IMR-90 (cell line): ENCODE measurements around the gene C16orf74. TPM values are rescaled to one million over a fixed set of nuclear protein-coding genes. Genes with fewer than 3 reads are reported as not detected.

ENCODE experiments used
- ATAC-seq: fragments of 200-7000 bp; cut with Tn5 transposase; 2 replicates; pipeline ENCODE4 v1.9.1; 2020; ENCODE audit warnings: low read depth, mild to moderate bottlenecking, moderate library complexity
- BruUV-seq: library from RNA; stranded (reverse); fragments of 400-500 nt; replicated peaks from 2 replicates; lab custom pipeline; 2021; lab: Mats Ljungman, UMichigan
- CTCF ChIA-PET: fragments of 300-600 bp; formaldehyde crosslinking; extraction: SDS; loops from one replicate; lab custom pipeline; 2021; ENCODE audit warnings: antibody characterized with exemption; lab: Yijun Ruan, JAX
- POLR2A ChIA-PET: fragments of 300-600 bp; sonication (Branson Sonifier 250); formaldehyde crosslinking; loops from one replicate; lab custom pipeline; 2022; ENCODE audit warnings: antibody characterized with exemption; ENCODE audit not compliant: unreplicated experiment; lab: Charles Lee
- DNase-seq: peaks from one replicate; pipeline ENCODE4 v3.0.0; 2013
- H2AFZ ChIP-seq: replicated peaks from 2 replicates; pipeline ENCODE3; 2013; ENCODE audit warnings: low read length, mild to moderate bottlenecking; ENCODE audit not compliant: poor library complexity
- H2AK5ac ChIP-seq: 2 replicates; pipeline ENCODE4 v1.6.1; 2013; ENCODE audit warnings: low read depth, low read length, inconsistent platforms
- H2AK9ac ChIP-seq: replicated peaks from 2 replicates; pipeline ENCODE3; 2013; ENCODE audit warnings: mild to moderate bottlenecking, low read depth, low read length, moderate library complexity; ENCODE audit not compliant: poor library complexity
- H2BK120ac ChIP-seq: 2 replicates; pipeline ENCODE4 v1.6.1; 2013; ENCODE audit warnings: low read depth, low read length, inconsistent platforms
- H2BK15ac ChIP-seq: 3 replicates; pipeline ENCODE4 v1.6.1; 2013; ENCODE audit warnings: low read depth, low read length, inconsistent platforms
- H2BK20ac ChIP-seq: 2 replicates; pipeline ENCODE4 v1.6.1; 2013; ENCODE audit warnings: low read depth, mild to moderate bottlenecking, inconsistent platforms, low read length, moderate library complexity
- H2BK5ac ChIP-seq: 2 replicates; pipeline ENCODE4 v1.6.1; 2013; ENCODE audit warnings: mild to moderate bottlenecking, low read depth, low read length, inconsistent platforms; ENCODE audit not compliant: poor library complexity, severe bottlenecking
- H3K14ac ChIP-seq: replicated peaks from 2 replicates; pipeline ENCODE4 v1.6.1; 2013; ENCODE audit warnings: low read depth, low read length, inconsistent platforms
- H3K18ac ChIP-seq: 2 replicates; pipeline ENCODE4 v1.6.1; 2013; ENCODE audit warnings: low read depth, low read length, control low read depth
- H3K23ac ChIP-seq: 2 replicates; pipeline ENCODE4 v1.6.1; 2013; ENCODE audit warnings: low read depth, low read length, inconsistent platforms
- H3K27ac ChIP-seq: 2 replicates; pipeline ENCODE4 v1.5.1; 2013; ENCODE audit warnings: mild to moderate bottlenecking, control low read depth, low read length; ENCODE audit not compliant: insufficient read depth
- H3K27me3 ChIP-seq: 2 replicates; pipeline ENCODE4 v1.6.1; 2013; ENCODE audit warnings: low read length; ENCODE audit not compliant: control insufficient read depth, insufficient read depth
- H3K36me3 ChIP-seq: 2 replicates; pipeline ENCODE4 v1.6.1; 2013; ENCODE audit warnings: low read length, mixed read lengths; ENCODE audit not compliant: control insufficient read depth, insufficient read depth
- H3K4ac ChIP-seq: 2 replicates; pipeline ENCODE4 v1.6.1; 2013; ENCODE audit warnings: low read depth, low read length, inconsistent platforms
- H3K4me1 ChIP-seq: 2 replicates; pipeline ENCODE4 v1.6.1; 2013; ENCODE audit warnings: low read length, mixed read lengths; ENCODE audit not compliant: control insufficient read depth, insufficient read depth
- H3K4me2 ChIP-seq: 2 replicates; pipeline ENCODE4 v1.6.1; 2013; ENCODE audit warnings: low read depth, mild to moderate bottlenecking, control low read depth, low read length, moderate library complexity
- H3K4me3 ChIP-seq: 2 replicates; pipeline ENCODE4 v1.5.1; 2013; ENCODE audit warnings: low read depth, mild to moderate bottlenecking, control low read depth, low read length, moderate library complexity; ENCODE audit not compliant: insufficient read depth
- H3K56ac ChIP-seq: 2 replicates; pipeline ENCODE4 v1.6.1; 2013; ENCODE audit warnings: low read length, inconsistent platforms; ENCODE audit not compliant: insufficient read depth; ENCODE audit errors: extremely low read depth
- H3K79me1 ChIP-seq, 2 experiments: 2 replicates each; pipeline ENCODE4 v1.6.1; 2013; ENCODE audit warnings: low read length in 2 of 2, inconsistent platforms in 1 of 2, low read depth in 1 of 2
- H3K9ac ChIP-seq: 2 replicates; pipeline ENCODE4 v1.6.1; 2013; ENCODE audit warnings: low read depth, low read length, control low read depth
- H3K9me1 ChIP-seq: 2 replicates; pipeline ENCODE4 v1.6.1; 2013; ENCODE audit warnings: low read length, inconsistent platforms; ENCODE audit not compliant: insufficient read depth
- H3K9me3 ChIP-seq: 2 replicates; pipeline ENCODE4 v1.6.1; 2013; ENCODE audit warnings: low read length; ENCODE audit not compliant: control insufficient read depth, insufficient read depth
- H4K20me1 ChIP-seq: 2 replicates; pipeline ENCODE4 v1.6.1; 2013; ENCODE audit warnings: low read length, inconsistent platforms; ENCODE audit not compliant: insufficient read depth
- H4K5ac ChIP-seq: 2 replicates; pipeline ENCODE4 v1.6.1; 2013; ENCODE audit warnings: mild to moderate bottlenecking, low read depth, low read length, control low read depth
- H4K8ac ChIP-seq, 2 experiments: 2 replicates each; pipeline ENCODE4 v1.6.1; 2013; ENCODE audit warnings: low read depth in 2 of 2, low read length in 2 of 2, control low read depth in 1 of 2, inconsistent platforms in 1 of 2
- H4K91ac ChIP-seq: 2 replicates; pipeline ENCODE4 v1.6.1; 2013; ENCODE audit warnings: low read depth, low read length, inconsistent platforms; ENCODE audit not compliant: insufficient read depth
- BHLHE40 ChIP-seq: fragments of 150-350 bp; IDR thresholded peaks from 2 replicates; pipeline ENCODE4 v1.6.1; 2016; ENCODE audit warnings: mild to moderate bottlenecking, low read depth, low read length
- CHD1 ChIP-seq: IDR thresholded peaks from 2 replicates; pipeline ENCODE4 v1.6.1; 2012; ENCODE audit warnings: low read depth, low read length, improper control_type of control experiment
- FOS ChIP-seq: fragments of 150-350 bp; IDR thresholded peaks from 2 replicates; pipeline ENCODE4 v1.6.1; 2016; ENCODE audit warnings: low read depth, low read length
- MAFK ChIP-seq: IDR thresholded peaks from 2 replicates; pipeline ENCODE4 v1.6.1; 2012; ENCODE audit warnings: low read depth, low read length, improper control_type of control experiment
- POLR2A ChIP-seq: IDR thresholded peaks from 2 replicates; pipeline ENCODE4 v1.6.1; 2012; ENCODE audit warnings: mild to moderate bottlenecking, low read depth, low read length
- SMC3 ChIP-seq: fragments of 150-350 bp; IDR thresholded peaks from 2 replicates; pipeline ENCODE4 v1.6.1; 2016; ENCODE audit warnings: low read depth, mild to moderate bottlenecking, antibody characterized with exemption, low read length, moderate library complexity
- WGBS, 2 experiments: methylation state at CpG; one replicate each; pipeline versions ENCODE4 v1.1.5 to v1.1.7; 2013; ENCODE audit warnings: missing lambda C conversion rate in 2 of 2; ENCODE audit not compliant: insufficient read length in 1 of 2; ENCODE audit errors: extremely low coverage in 2 of 2; 5-methylcytosine and 5-hydroxymethylcytosine counted together
- dilution Hi-C: fragments of 300-500 bp; cut with HindIII; formaldehyde crosslinking; loops from one replicate; pipeline ENCODE4 v1.14.3; 2018; ENCODE audit warnings: low sequenced_read_pairs; ENCODE audit not compliant: unreplicated experiment
- in situ Hi-C: fragments of 300-500 bp; cut with MboI; formaldehyde crosslinking; loops from 3 replicates; pipeline ENCODE4 v1.14.3; 2019; ENCODE audit warnings: low sequenced_read_pairs, inconsistent platforms, mixed read lengths
- intact Hi-C: fragments of 100-400 bp; cut with micrococcal nuclease; formaldehyde crosslinking; loops from 2 replicates; pipeline ENCODE4 v1.10.0; 2022
- polyA plus RNA-seq, 3 experiments: library from polyadenylated mRNA; depleted of rRNA; stranded (reverse); fragments of >200 nt; gene quantifications; 2 replicates each; pipeline ENCODE4 v1.2.3, GENCODE V29; 2012; ENCODE audit warnings: low replicate concordance in 1 of 3
- total RNA-seq: library from RNA; depleted of rRNA; stranded (reverse); fragments of >200 nt; gene quantifications from 2 replicates; pipeline ENCODE4 v1.2.3, GENCODE V29; 2012
- TF ChIP-seq, protein P1 (sequence below): fragments of 150-350 bp; IDR thresholded peaks from 2 replicates; pipeline ENCODE4 v1.6.1; 2016; ENCODE audit warnings: low read depth, mild to moderate bottlenecking, low read length, moderate library complexity, borderline replicate concordance

The C16orf74 gene
- total and polyA plus RNA-seq, 2 of the 4 experiments (the other 2 are of a cell fraction): 4.5 to 12.2 TPM

DNA sequence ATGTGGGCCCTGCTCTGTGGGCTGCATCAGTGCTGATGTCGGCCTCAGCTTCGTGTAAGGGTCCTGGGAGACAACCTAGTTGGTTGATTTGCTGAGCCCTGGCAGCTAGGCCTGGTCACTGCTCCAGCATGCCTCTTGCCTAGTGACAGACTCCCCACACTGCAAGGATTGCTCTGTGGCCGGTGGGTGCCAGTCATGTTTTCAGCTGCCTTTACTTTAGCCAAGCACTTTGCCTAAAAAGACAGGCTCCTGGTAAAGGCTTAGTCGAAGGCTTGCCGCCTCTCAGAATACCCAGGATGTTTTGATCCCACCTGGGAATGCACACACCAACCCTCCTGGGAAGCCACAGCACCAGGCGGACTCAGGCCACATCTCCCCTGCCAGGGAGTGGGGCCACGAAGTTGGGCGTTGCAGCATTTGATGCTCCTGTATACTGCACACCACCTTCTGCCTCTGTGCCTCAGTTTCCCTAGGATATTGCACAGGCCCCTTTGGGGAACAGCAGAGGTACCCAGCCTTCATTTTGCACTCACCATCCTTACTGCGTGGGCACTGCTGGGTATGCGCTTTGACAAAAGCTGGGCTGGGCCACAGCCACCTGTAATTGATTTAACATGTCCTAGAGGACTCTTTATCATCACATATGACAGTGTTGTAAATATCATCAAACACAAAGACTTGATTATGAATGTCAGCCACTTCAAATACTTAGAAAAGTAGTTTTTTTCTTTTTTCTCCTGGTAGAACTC is 82.0 kb downstream of the C16orf74 start (continued):
- no peak for TF ChIP-seq FOS

DNA sequence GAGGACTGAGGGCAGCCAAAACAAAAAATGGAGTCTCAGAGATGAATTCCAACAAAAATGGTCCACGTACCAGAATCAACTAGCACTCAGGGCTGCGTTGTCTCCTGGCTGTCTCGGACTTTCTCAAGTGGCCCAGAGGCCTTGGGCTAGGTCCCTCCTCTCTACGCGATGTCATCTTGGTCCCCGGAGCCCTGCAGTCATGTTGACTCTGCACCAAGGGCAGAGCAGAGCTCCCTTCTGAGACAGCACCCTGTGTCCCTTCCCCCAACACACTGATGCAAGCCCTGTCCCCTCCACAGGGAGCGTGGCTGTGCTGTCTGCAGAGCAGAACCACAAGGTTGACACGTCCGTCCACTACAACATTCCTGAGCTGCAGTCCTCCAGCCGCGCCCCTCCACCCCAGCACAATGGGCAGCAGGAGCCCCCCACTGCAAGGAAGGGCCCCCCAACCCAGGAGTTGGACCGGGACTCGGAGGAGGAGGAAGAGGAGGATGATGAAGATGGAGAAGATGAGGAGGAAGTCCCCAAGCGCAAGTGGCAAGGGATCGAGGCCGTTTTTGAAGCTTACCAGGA is 83.0 kb downstream of the C16orf74 start:
- Histone ChIP-seq H4K5ac (no peak overlapping the region), H3K9me1 (peaks cover 3% of the 10 kb centered on the region; the same call in 1 of the 2 replicates), H2AK5ac (no peak overlapping the region), H3K9me3 (no peaks in the 10 kb centered on the region), H2AFZ (no peak overlapping the region), H3K27me3 (no peaks in the 10 kb centered on the region), H3K27ac (no peak overlapping the region), H3K36me3 (peaks cover 72% of the 10 kb centered on the region), H3K4me2 (no peak overlapping the region), H2BK120ac (no peak overlapping the region), H4K20me1 (no peaks in the 10 kb centered on the region), H2BK15ac (no peak overlapping the region), H2AK9ac (no peak overlapping the region), H3K56ac (no peak overlapping the region), H4K8ac (no peak overlapping the region), H3K14ac (no peak overlapping the region), H2BK5ac (no peak overlapping the region), H3K9ac (no peak overlapping the region), H3K4ac (no peak overlapping the region), H3K4me1 (no peaks in the 10 kb centered on the region), H3K79me1 (no peaks in the 10 kb centered on the region; a peak in 2 of 4 replicates), H3K18ac (no peak overlapping the region), H4K91ac (no peak overlapping the region), H2BK20ac (no peak overlapping the region), H3K23ac (no peak overlapping the region), H3K4me3 (no peak overlapping the region)
- dilution Hi-C loops: no loop called here
- TF ChIP-seq MAFK: no peak
- TF ChIP-seq, protein P1, sequence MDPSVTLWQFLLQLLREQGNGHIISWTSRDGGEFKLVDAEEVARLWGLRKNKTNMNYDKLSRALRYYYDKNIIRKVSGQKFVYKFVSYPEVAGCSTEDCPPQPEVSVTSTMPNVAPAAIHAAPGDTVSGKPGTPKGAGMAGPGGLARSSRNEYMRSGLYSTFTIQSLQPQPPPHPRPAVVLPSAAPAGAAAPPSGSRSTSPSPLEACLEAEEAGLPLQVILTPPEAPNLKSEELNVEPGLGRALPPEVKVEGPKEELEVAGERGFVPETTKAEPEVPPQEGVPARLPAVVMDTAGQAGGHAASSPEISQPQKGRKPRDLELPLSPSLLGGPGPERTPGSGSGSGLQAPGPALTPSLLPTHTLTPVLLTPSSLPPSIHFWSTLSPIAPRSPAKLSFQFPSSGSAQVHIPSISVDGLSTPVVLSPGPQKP: no peak
- no peak for TF ChIP-seq POLR2A
- no peak for TF ChIP-seq CHD1
- no peak for TF ChIP-seq BHLHE40
- TF ChIP-seq SMC3: no peak
- DNase-seq (no peak), ATAC-seq (no peak)
- ChIA-PET POLR2A (no interaction called here), CTCF (no interaction called here)
- 93% methylated on average over 6 of the region's 16 CpGs; no CpG with 5 or more reads in 1 of the 2 experiments for WGBS, 2 experiments
- in situ Hi-C loops: no loop called here
- BruUV-seq: no TSS peak
- intact Hi-C loops: no loop called here
